HG03103 (cell line): ENCODE results near the gene OR13D1.
"Not testable (repeated sequence)": the region's sequence is repeated elsewhere in the genome, so short reads cannot be mapped to it uniquely, and the experiment has no call there.

ENCODE experiments used
- ATAC-seq: cut with Tn5 transposase; IDR thresholded peaks from one replicate; pipeline ENCODE4 v1.9.1; 2021; ENCODE audit warnings: low read depth; ENCODE audit not compliant: unreplicated experiment

The OR13D1 gene

GRCh38 chr9:104694218-104694617 lies at the start of gene OR13D1:
Gene OR13D1, plus strand, starts transcription at chr9:104694518. Its CDS starts 0 bp downstream, at chr9:104694518.
- ATAC-seq: no peak

GRCh38 chr9:104658496-104659195 lies 35.7 kb upstream of the OR13D1 start:
- ATAC-seq: no peak

- ATAC-seq: no peak
Observed at GRCh38 chr9:104675611-104676010, 18.7 kb upstream of the OR13D1 start.

GRCh38 chr9:104682642-104683041 lies 11.7 kb upstream of the OR13D1 start:
- ATAC-seq: peak; percentile 73

GRCh38 chr9:104686081-104686480 lies 8.2 kb upstream of the OR13D1 start:
- peak; percentile 34 for ATAC-seq

GRCh38 chr9:104700306-104700705 lies 6.0 kb downstream of the OR13D1 start:
- ATAC-seq: no peak

GRCh38 chr9:104708737-104709136 lies 14.4 kb downstream of the OR13D1 start:
- ATAC-seq: not testable (repeated sequence)

- ATAC-seq: no peak
Observed at GRCh38 chr9:104711604-104712003, 17.3 kb downstream of the OR13D1 start.

- ATAC-seq: no peak
Observed at GRCh38 chr9:104725014-104725413, 30.7 kb downstream of the OR13D1 start.

GRCh38 chr9:104738452-104738851 lies 44.1 kb downstream of the OR13D1 start:
- ATAC-seq: no peak

- no peak for ATAC-seq
Observed at GRCh38 chr9:104740621-104741020, 46.3 kb downstream of the OR13D1 start.

GRCh38 chr9:104743376-104743985 lies 49.2 kb downstream of the OR13D1 start:
- ATAC-seq: peak; percentile 30
